SKM-1 treated with dmso at 0.1 percent for 144 hours (cell line): ENCODE measurements around the gene ATRIP.
A peak's percentile ranks its signal among the peaks of the same experiment; 100 is the strongest.
"Not testable (repeated sequence)": the region's sequence is repeated elsewhere in the genome, so short reads cannot be mapped to it uniquely, and the experiment has no call there.

Source experiments
- DNase-seq: peaks from one replicate; lab custom pipeline; 2025; ENCODE audit not compliant: unreplicated experiment; lab: John Stamatoyannopoulos, UW

The ATRIP gene

DNA sequence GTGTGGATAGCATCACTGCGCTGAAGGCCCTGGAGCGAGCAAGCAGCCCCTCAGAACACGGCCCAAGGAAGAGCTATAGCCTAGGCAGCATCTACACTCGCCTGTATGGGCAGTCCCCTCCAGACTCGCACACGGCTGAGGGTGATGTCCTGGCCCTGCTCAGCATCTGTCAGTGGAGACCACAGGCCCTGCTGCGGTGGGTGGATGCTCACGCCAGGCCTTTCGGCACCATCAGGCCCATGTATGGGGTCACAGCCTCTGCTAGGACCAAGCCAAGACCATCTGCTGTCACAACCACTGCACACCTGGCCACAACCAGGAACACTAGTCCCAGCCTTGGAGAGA lies 20.5 kb downstream of the ATRIP start:
- no peak for DNase-seq

DNA sequence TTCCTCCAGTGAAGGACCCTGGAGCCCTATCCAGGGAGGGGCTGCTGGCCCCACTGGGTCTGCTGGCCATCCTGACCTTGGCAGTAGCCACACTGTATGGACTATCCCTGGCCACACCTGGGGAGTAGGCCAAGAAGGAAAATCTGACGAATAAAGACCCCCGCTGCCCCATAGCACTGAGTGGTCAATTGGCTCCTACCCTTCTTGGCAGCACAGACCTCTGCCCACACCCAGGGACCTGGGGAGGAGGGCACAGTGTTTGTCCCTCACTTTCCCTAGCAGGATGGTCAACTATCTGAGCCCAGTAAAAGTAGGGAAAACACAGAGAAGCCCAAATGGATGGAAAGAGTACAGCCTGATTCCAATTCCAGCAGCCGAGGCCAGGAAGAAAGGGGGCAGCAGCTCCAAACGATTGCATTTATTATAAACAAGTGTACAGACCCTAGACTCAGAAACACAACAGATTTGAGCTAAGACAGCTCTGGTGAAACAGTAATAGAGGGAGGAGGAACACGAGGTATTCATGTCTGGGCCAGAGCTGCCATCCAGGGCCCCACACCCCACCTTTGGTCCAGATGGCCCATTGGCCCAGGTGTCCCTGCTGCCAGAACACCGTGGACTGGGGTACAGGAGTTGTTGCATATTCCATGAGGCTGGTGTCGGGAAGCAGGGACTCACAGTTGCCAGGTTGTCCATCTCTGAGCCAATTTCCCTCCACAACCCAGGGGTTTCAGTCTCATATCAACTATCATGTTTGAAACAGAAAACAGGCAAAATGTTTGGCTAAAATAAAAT lies 21.1 kb downstream of the ATRIP start:
- no peak for DNase-seq

DNA sequence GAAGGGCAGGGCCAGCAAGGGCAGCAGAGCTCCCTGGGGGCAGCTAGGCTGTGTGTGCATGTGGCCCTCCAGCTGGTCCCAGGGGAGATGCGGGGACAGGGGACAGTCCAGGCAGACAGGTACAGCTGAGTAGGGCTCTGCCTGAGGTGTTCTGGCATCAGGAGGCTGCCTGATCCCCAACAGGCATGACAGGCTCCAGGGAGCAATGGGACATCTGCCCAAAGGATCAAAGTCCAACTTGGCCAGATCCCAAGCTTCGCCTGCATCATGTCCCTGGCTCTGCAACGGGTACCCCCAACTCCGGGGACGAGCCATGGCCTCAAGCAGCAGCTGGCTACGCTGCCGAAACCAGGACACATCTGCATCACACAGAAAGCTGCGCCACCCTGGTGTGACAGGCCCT lies 21.8 kb downstream of the ATRIP start:
- DNase-seq, result no peak

DNA sequence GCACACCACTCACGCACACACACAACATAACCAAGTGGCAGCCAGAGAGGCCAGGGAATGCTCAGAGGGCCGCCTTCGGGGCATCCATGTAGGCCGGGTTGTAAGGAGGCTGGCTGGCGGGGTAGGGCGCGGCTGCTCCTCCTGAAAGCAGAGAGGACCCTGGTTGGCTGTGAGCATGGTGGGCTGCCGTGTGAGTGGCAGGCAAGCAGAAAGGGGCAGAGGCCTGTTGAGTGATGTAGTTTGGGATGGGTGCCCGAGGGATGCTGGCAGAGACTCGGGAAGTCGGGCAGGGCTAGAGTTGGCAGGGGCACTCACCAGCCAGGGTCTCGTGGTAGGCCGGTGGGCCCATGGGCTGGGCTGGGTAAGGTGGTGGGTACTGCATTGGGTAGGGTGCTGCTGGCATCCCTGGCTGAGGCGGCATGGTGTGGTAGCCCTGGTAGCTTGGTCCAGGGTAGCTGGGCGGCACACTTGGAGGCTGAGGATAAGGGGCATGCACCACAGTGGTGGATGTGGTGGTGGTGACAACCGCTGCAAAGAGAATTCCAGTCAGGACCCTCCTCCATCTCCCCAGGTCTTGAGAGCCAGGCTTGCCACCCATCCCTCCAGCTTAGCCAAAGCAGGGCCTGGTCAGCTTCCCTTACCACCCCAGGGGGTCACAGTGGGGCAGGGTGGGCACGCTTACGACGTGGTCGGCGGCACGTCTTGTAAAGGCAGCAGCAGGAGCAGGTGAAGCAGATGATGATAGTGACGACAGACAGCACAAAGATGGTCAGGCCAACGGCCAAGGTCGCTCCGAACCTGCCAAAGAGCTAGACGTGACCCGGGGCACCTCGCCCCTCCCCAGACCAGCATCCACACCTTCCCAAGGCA lies 22.7 kb downstream of the ATRIP start:
- no peak for DNase-seq

DNA sequence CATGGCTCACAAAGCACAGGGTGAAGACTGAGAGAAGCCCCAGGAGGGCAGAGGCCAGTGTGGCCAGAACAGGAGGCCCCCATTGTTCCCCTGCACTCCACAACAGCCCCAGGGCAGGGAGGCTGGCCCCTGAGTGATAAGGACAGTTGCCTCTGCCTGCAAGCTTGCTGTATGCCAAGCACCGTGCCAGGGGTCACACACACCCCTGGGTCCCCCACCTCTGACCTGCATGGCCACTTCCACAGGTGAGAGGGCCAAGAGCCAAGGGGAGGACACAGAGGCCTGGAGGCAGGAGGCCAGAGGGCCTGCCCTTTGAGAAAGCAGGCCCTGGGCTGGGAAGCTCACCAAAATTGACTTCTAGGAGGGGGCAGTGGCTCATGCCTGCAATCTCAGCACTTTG lies 23.7 kb downstream of the ATRIP start:
- no peak for DNase-seq

DNA sequence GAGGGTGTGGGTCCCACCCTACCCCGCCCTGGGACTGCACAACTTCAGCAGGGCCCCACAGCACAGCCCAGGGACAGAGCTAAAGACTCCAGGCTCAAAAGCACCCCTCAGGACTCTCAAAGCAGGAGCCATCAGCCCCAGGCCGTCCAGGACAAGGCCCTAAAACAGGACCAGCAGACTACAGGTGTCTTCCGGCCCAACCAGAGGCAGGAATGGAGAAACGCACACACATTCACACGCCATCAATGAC lies 26.1 kb downstream of the ATRIP start:
- DNase-seq, result no peak

DNA sequence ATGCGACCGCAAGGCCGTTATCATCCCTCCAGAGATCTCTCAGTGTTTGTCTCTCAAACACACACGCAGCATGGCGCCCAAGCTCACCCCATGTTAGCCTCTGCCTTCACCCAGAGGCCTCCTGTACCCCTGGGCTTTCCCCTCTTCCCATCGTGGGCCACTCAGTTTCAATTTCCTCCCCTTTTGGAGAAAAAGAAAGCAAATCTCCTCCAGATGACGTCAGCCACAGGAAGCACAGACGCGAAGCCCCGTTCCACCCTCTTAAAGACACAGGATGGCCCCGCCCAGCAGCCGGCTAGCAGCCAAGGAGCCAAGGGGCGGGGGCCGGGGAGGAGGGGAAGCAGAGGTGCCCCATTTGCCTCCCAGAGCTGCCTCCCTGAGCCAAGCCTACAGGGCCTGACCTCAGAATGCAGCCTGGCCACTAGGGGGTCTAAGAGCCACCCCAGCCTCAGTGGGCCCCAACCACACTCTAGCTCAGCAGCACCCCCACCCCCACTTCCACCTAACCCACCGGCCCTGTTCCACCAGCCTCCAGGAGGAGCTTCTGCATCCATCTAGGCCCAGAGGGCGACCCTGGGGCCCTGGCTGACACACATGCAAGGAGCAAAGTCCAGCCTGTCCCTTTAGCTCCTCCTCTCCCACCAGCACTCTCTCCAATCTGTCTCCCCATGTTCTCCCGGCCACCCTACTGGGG lies 26.5 kb downstream of the ATRIP start:
- DNase-seq, result peak; percentile 92

DNA sequence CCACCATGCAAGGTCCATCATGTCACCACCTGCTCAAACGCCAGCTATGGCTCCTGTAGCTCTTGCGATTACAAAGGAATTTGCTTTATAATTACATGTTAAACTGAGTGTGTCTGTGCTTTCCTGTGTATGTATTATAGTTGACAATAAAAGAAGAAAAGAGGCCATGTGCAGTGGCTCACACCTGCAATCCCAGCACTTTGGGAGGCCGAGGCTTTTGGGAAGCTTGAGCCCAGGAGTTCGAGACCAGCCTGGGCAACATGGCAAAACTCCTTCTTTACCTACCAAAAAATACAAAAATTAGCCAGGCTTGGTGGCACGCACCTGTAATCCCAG lies 27.0 kb downstream of the ATRIP start:
- DNase-seq, result no peak

DNA sequence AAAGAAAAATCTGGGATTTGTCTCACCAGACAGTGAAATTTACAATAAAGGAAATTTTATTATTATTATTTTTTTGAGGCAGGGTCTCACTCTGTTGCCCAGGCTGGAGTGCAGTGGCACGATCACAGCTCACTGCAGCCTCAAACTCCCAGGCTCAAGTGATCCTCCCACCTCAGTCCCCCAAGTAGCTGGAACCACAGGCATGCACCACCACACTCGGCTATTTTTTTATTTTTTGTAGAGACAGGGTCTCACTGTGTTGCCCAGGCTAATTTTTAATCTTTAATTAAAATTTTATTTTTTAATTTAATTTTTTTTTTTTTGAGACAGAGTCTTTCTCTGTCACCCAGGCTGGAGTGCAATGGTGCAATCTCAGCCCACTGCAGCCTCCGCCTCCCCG lies 27.5 kb downstream of the ATRIP start:
- not testable (repeated sequence) for DNase-seq

DNA sequence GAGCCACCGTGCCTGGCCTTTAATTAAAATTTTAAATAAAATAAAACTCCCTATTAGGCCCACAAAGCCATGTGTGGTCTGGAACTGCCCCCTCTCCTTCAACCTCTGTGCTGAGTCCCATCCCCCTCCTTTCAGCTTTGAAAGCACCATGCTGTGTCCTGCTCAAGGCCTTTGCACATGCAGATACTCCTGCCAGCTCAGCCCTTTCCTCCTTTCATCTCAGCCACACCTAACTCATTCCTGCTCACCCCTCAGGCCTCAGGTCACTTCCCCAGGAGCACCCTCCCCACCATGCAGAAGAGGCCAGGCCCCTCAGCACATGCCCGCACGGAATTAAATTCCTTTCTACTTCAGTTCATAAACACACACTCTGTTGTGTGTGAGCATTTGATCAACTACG lies 28.1 kb downstream of the ATRIP start:
- DNase-seq, result no peak

DNA sequence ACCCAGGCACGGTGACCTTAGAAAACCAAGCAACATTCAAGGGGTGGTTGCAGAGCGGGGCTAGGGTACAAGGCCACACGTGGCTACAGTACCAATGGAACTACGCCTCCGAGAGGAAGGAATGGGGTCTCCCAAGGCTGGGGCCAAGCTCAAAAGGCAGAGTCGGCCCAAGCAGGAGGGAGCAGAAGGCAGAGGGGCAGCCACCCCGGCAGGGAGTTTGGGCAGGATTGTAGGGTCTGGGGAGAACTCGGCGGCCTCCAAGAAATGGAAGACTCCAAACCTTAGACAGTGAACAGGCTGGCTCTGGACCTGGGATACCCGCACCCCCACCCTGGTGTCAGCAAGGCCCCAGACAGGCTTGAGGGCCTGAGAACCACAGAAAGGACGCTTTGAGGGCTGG lies 28.7 kb downstream of the ATRIP start:
- no peak for DNase-seq

DNA sequence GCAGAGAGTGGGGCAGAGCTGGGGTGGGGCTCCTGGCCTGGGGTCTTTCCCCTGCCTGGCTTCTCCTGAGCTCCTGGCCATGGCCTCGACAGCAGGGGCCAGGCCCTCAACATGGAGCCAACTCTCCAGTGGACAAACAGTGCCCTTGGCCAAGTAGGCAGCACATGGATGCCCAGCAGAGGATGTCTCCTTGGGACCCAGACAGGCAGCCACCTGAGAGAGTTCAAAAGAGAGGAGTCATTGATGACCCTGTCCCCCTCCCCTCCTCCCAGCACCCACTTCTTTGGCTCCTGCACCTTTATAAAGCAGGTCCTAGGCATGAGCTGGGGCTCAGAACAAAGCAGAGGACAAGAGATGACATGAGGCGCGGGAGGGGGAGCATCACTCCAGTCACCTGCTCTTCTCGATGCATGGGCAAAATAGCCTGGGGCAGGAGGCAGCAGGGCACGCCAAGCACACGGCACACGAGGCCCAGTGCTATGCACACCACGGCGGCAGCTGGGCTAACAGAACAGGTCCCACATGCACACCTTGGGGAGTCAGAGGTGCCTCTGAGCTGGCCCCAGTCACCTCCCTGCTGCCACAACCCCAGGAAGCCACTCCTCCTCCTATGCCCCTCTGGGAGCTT lies 30.0 kb downstream of the ATRIP start:
- no peak for DNase-seq

DNA sequence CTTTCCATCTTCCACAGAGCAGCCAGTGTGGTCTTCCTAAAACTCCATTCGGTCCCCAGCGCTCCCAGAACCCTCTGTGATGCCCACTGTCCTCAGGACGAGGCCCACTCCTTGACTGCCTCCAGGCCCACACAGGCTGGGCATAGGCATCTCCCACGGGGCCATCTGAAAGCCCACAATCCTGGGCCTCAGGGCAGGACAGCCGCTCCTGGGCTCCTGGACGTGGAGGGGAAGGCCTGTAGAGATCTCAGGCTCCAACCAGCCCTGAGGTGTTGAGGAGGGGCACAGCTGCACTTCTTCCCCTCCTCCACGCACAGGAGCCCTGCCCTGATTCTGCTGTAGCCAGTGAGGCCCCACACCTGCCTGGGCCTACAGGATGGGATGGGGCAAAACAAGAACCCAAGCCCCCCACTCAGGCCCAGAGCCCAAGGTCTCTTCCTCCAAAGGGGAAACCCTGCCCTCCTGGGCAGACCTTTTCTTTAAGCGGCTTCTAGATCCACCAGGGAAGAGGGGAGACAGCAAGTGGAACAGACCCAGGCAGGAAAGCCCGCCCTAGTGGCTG lies 31.5 kb downstream of the ATRIP start:
- DNase-seq, result no peak

DNA sequence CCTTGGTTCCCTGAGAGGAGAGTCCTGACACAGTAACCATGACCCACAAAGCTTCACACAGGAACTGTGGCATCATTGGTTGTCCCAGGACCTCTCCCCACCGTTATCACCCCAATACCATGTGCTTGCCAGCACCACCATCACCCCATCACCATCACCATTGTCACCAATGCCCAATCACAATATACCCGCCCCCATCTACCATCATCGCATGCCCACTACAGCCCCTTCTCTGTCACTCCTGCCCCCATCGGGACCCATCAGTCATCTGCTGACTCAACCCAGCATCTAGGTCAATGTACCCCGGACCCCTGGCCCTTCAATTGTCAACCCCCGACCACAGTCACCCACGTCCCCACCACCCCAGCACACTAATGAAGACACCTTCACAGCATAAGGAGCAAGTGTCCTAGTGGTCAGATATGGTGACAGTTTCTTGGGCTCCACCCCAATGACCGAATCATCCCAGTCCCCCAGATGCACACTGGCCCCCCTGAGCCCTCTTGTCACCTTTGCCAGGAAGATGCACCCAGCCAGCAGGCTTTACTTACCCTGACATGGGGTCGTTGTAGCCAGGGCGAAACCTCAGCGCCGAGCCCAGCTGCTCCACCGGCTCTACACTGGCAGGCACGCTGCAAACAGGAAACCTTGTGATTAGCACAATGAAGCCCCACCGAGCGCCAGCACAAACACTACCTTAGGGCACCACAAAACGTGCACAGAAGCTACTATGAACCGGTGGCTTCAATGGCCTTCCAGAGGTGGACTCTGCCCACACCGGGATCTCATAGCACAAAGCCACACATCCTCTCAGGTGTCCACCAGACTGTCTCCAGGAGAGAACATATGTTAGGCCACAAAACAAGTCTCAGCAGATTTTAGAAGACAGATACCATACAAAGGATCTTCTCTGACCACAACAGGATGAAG lies 32.4 kb downstream of the ATRIP start:
- no peak for DNase-seq

DNA sequence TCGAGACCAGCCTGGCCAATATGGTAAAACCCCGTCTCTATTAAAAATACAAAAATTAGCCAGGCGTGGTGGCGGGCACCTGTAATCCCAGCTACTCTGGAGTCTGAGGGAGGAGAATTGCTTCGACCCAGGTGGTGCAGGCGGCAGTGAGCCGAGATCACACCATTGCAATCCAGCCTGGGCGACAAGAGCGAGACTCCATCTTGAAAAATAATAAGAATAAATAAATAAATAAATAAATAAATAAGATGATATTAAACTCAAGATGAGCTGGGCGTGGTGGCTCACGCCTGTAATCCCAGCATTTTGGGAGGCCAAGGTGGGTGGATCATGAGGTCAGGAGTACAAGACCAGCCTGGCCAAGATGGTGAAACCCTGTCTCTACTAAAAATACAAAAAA lies 34.4 kb downstream of the ATRIP start:
- not testable (repeated sequence) for DNase-seq

DNA sequence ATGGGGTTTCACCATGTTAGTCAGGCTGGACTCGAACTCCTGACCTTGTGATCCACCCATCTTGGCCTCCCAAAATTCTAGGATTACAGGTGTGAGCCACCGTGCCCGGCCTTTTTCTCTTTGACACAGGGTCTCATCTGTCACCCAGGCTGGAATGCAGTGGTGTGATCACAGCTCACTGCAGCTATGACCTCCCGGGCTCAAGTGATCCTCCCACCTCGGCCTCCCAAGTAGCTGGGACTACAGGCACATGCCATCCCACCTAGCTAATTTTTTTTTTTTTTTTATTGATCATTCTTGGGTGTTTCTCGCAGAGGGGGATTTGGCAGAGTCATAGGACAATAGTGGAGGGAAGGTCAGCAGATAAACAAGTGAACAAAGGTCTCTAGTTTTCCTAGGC lies 36.3 kb downstream of the ATRIP start:
- not testable (repeated sequence) for DNase-seq

DNA sequence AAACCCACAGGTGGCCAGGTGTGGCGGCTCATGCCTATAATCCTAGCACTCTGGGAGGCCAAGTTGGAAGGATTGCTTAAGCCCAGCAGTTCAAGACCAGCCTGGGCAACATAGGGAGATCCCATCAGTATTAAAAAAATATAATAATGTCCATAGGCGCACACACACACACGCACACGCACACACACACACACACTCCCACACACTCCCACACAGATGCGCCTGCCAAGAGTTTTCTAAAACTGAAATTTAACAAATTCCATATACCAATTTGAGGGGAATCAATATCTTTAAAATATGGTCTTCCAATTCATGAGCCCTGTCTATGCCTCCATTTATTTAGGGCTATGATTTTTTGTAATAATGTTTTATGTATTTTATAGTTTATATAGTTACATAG lies 40.4 kb downstream of the ATRIP start:
- no peak for DNase-seq

DNA sequence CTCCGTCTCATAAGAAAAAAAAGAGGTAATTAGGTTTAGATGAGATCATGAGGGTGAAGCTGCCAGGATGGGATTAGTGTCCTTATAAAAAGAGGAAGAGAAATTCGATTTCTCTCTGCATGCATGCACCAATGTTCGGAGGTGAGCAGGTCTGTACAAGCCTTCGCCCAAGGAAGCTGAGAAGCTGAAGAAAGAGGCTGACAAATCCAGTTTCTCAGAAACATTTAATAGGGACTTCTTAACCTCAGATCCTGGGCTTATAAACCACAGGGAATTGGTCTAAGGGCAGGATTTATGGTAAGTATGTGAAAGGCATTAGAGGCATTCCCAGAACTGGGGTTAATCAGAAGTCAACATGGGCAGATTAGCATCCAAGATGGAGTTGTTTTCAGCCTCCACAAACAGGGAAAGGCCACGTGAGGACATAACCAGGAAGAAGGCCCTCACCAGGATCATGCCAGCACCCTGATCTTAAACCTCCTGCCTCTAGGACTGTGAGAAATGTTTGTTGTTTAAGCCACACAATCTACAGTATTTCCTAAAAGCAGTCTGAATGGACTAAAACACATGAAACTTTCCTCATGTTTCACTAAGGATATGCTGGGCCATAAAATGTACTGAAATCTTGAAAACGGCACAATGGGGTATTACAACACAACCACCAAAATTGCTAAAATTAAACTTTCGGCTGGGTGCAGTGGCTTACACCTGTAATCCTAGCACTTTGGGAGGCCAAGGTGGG lies 46.1 kb downstream of the ATRIP start:
- DNase-seq, result peak; percentile 81

DNA sequence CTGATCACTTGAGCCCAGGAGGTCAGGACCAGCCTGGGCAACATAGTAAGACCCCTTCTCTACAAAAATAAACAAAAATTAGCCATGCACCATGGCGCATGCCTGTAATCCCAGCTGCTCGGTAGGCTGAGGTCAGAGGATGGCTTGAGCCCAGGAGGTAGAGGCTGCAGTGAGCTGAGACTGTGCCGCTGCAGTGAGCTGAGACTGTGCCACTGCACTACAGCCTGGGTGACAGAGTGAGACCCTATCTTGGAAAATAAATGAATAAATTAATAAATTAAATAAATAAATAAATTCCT lies 46.6 kb downstream of the ATRIP start:
- DNase-seq, result no peak

DNA sequence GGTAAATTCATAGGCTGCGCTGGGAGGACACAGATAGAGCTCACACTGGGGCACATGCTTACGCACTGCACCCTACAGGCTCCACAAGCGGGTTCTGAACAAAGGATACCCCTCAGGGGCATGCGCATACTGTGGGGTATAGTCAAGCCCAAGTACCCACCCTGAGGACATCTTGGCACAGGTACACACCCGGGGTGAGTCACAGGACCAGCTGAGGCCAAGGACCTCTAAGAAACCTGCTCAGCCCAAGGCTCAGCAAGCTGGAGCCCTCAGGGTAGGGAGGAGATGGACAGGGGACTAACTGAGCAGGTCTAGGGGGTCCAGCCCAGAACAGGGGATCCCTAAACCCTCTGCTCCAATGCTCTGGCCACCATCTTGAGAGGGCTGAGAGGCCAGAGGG lies 54.1 kb downstream of the ATRIP start:
- no peak for DNase-seq
